ENCODE results near the gene CALM3. TPM values are rescaled to one million over a fixed set of nuclear protein-coding genes. Genes with fewer than 3 reads are reported as not detected.

The CALM3 gene
- total and polyA plus RNA-seq, 2 of the 4 experiments (the other 2 are of a cell fraction): 91.6 to 501 TPM

DNA sequence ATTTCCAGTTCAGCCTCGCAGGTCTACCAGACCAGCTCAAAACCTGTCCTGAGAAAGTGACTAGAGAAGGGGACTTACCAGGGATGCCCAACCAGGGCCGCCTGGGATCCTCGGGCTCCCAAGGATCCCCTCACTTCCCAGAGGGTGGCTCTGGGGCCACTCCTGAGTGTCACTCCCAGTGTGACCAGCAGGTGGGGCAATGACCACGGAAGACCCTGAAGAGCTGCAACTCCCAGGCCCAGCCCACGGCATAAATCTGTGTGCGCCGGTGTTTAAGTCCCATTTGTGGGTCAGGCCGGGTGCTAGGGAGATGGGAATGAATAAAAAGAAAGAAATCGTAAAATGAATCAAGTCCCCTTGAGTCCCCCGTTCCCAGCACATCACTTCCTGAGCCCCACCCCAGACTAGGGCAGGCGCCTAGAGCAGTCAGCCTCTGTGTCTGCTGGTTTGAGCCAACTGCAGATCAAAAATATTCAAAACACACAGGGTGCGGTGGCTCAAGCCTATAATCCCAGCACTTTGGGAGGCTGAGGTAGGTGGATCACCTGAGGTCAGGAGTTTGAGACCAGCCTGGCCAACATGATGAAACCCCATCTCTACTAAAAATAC, 13.1 kb downstream of the CALM3 start (continued):
- TF ChIP-seq FOS (IDR thresholded peaks at IDR 0.05; ENCODE audit: low read depth, low read length): no peak

DNA sequence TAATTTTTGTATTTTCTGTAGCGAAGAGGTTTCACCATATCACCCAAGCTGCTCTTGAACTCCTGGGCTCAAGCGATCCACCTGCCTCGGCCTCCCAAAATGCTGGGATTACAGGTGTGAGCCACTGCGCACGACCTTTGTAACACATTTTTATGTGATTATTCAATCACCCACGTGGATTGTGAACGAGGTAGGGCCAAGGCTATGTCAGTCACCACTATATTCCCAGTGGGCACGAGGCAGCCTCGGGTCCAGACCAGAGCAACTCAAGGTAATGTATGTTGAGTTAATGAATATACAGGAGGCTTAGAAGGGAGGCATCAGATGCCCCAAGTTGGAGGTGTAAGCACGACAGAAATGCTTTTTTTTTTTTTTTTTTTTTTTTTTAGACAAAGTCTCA, 14.8 kb downstream of the CALM3 start:
- no peaks in the 10 kb centered on the region for H3K9me3 ChIP-seq (ENCODE audit: control insufficient read depth, insufficient read depth, low read length)
- no peaks in the 10 kb centered on the region for H3K27me3 ChIP-seq (ENCODE audit: control insufficient read depth, insufficient read depth, low read length)
- no peak overlapping the region for H2BK20ac ChIP-seq (ENCODE audit: low read depth, low read length)
- H3K4me3 ChIP-seq (ENCODE audit: insufficient read depth, low read depth, low read length): no peak overlapping the region
- H2BK120ac ChIP-seq (ENCODE audit: low read depth, low read length): no peak overlapping the region
- H3K4me2 ChIP-seq (ENCODE audit: low read depth, low read length): no peak overlapping the region
- H3K27ac ChIP-seq (ENCODE audit: insufficient read depth, low read length): no peak overlapping the region
- no peaks in the 10 kb centered on the region for H3K79me1 ChIP-seq (ENCODE audit: low read depth in 1 of 2, low read length in 2 of 2)
- ChIA-PET CTCF (interaction anchor here (1.7 to 2.0 kb wide), 2 partner anchors 43 to 46 kb away, joined by 4 to 18 read pairs; partner anchors contain the start of gene DACT3), POLR2A (ENCODE audit: unreplicated experiment) (no interaction called here)
- H2BK15ac ChIP-seq (ENCODE audit: low read depth, low read length): no peak overlapping the region
- BruUV-seq (replicated peaks): no TSS peak
- WGBS, 2 experiments (ENCODE audit: extremely low coverage in 2 of 2, insufficient read length in 1 of 2): 80% methylated on average over 1 of the region's 10 CpGs; no CpG with 5 or more reads in 1 of the 2 experiments
- 0 out of 2 replicates have a peak overlapping the region, but pooled peaks have one; percentile 5 for H3K14ac ChIP-seq (replicated peaks; ENCODE audit: low read depth, low read length)
- H3K4ac ChIP-seq (ENCODE audit: low read depth, low read length): 0 out of 2 replicates have a peak overlapping the region, but pooled peaks have one; percentile 1
- peak overlapping the region; percentile 70 for H2AK5ac ChIP-seq (ENCODE audit: low read depth, low read length)
- peaks cover 3% of the 10 kb centered on the region for H3K36me3 ChIP-seq (ENCODE audit: control insufficient read depth, insufficient read depth, low read length)
- H2AFZ ChIP-seq (replicated peaks; ENCODE audit: low read length, poor library complexity): no peak overlapping the region
- H3K9me1 ChIP-seq (ENCODE audit: insufficient read depth, low read length): peaks cover 15% of the 10 kb centered on the region; the same call in 1 of the 2 replicates
- no peak overlapping the region for H4K8ac ChIP-seq (ENCODE audit: low read depth in 2 of 2, low read length in 2 of 2)
- ATAC-seq (ENCODE audit: low read depth): no peak
- no peak overlapping the region for H4K91ac ChIP-seq (ENCODE audit: insufficient read depth, low read depth, low read length)
- H3K18ac ChIP-seq (ENCODE audit: low read depth, low read length): no peak overlapping the region
- dilution Hi-C loops (cut with HindIII; ENCODE audit: low sequenced_read_pairs, unreplicated experiment) (no loop called here), intact Hi-C loops (cut with micrococcal nuclease) (loop anchor here (10.0 kb wide), 1 partner anchor 129 kb away; the partner anchor contains the start of genes FKRP and STRN4), in situ Hi-C loops (cut with MboI; ENCODE audit: low sequenced_read_pairs) (no loop called here)
- H3K9ac ChIP-seq (ENCODE audit: low read depth, low read length): no peak overlapping the region
- no peak overlapping the region for H2BK5ac ChIP-seq (ENCODE audit: low read depth, low read length, poor library complexity, severe bottlenecking)
- H3K4me1 ChIP-seq (ENCODE audit: control insufficient read depth, insufficient read depth, low read length): peaks cover 19% of the 10 kb centered on the region
- H4K20me1 ChIP-seq (ENCODE audit: insufficient read depth, low read length): peaks cover 14% of the 10 kb centered on the region
- no peak overlapping the region for H2AK9ac ChIP-seq (replicated peaks; ENCODE audit: low read depth, low read length, poor library complexity)
- TF ChIP-seq CEBPB (IDR thresholded peaks at IDR 0.05; ENCODE audit: low read depth, low read length): no peak
- no peak for TF ChIP-seq POLR2A (IDR thresholded peaks at IDR 0.05; ENCODE audit: low read depth, low read length)
- H4K5ac ChIP-seq (ENCODE audit: low read depth, low read length): no peak overlapping the region
- no peak for DNase-seq
- no peak overlapping the region for H3K23ac ChIP-seq (ENCODE audit: low read depth, low read length)
- no peak overlapping the region for H3K56ac ChIP-seq (ENCODE audit: extremely low read depth, insufficient read depth, low read length)

All from IMR-90 (cell line).